Kidney glomerular epithelial cell (primary cell): ENCODE results near the gene LMO2.
"Not testable (repeated sequence)": the region's sequence is repeated elsewhere in the genome, so short reads cannot be mapped to it uniquely, and the experiment has no call there.

ENCODE experiments used
- DNase-seq: peaks from one replicate; lab custom pipeline; 2025; lab: John Stamatoyannopoulos, UW

LMO2 gene

DNA sequence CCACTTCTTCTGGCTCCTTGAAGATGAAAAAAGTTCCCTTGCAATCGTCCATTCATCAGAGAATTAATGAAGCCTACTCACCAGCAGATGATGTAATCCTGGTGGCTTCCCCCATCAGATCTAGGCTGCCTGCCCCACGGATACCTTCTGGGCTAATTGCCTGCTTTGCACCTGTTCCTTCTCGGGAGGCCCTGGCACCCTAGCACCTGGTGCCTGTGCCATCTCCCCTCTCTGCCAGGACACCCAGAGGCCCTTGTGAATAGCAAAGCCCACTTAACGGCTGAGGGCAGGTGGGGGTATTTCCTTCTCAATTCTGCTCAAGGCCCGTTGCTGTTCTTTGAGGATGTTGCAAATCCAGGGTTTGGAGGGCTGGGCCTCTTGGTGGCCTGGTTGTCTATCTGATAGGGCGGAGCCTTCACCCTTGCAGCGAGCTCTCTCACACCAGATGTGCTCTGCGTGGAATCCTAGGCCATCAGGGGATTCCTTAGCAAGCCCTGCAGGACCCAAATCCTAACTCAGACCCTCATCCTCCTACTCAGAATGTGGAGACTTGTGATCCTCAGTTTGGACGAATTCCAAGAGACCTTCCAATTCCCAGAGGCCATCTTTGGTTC, at the start of gene LMO2:
Gene LMO2 (minus strand): TSS at position 363 of the 614 bp plus-strand sequence. CDS start 22,360 bp downstream, outside the sequence.
- DNase-seq: no peak

DNA sequence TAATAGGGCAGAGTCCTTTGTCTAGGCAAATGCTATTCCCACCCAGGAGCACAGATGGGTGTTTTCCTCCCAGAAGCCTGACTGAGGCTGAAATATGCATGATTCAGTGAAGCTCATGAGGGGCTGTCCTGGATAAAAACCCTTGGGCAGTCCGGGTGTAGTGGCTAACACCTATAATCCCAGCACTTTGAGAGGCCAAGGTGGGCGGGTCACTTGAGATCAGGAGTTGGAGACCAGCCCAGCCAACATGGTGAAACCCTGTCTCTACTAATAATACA, 48.6 kb upstream of the LMO2 start:
- DNase-seq: no peak

DNA sequence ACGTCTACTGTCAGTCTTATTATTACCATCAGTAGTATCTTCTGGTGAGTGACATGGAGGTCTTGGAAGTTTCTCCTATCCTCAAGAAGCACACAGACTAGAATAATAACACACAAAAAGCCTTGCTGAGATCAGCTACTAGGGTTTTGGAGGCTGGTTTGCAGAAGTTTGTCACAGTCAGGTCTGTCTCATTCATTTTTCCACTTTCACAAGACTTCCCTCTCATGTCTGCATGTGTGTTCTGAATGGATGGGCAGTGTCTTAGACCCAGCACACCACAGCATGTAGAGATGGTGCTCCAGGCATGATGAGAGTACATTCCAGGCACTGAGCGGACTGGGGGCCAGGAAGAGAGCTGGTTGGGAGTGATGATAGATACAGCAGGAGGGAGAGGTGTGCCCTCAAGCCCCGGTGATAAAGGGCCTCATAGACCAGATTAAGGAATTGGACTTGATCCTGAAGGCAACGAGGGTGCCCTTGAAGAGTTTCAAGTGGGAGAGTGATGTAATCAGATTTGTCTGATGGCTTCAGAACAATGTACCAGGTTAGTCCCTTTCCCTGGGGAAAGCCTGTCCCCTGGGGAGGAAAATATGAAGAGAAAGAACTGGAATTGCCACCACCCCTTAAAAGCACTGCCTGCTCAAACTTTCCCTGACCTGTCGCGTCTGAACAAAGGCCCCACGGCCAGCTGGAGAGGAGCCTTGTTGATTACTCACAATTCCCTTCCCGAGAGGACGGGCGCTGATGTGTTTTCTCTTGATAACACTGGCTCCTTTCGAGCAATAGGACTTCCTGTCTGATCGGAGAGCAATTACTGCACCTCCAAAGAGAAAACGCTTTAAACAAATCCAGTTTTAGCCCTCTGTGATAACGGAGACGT, 45.1 kb upstream of the LMO2 start:
- no peak for DNase-seq

DNA sequence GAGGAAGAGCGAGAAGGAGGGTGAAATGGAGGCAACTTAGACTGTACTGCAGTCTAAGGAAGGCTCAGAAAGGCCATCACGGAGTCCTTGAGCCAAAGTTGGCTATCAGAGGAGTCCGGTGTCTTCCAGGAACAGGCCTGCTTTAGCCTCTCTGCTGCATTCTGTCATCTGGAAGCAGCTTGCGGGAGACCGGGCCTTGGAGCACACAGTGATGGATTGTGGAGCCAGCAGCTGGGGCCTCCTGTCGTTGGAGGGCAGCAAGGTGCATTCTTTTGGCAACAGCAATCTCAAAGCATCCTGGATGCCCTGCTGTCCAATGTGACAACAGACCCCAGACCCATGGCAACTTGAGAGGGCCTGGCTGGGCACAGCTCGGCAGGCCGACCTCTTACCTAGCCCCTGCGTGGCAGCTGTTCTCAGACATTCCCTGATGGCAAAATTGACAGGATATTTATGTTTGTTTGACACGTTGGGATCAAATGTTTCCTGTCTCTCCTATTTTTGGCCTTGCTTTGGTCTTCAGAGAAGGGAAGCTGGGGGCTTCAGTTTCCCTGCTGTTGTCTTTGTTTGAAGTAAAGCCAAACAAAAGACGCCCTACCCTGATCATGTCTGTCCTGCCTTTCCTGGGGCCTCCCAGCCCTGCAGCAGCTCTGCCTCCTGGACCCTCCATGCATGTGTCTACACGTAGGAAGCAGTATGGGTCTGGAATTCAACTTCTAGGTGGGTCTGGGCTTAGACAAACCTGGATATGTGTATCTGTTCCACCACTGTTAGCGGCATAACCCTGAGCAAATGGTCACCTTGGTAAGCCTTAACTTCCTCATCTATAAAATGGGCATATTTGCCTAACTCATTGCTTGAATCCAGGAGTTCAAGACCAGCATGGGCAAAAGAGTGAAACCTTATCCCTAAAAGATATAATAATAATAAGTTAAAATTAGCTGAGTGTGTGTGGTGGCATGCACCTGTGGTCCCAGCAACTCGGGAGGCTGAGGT, 43.9 kb upstream of the LMO2 start:
- no peak for DNase-seq

DNA sequence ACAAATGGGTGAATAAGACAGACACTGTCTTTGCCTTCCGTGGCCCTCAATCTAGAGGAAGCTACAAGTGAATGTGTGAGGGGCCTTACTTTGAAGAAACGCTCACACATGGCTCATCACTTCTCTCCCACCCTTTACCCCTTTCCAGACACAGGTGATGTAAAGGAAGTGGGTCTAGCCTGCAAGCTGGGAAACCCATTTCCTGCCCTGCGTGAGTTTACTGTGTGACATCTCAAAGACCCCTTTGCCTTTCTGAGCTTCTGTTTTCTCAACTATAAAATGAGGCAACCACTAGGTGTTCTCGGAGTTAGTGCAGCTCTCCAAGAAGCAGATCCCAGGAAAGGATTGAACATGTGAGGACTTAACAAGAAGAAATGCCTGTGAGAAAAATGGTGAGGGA, 43.1 kb upstream of the LMO2 start:
- DNase-seq: no peak

DNA sequence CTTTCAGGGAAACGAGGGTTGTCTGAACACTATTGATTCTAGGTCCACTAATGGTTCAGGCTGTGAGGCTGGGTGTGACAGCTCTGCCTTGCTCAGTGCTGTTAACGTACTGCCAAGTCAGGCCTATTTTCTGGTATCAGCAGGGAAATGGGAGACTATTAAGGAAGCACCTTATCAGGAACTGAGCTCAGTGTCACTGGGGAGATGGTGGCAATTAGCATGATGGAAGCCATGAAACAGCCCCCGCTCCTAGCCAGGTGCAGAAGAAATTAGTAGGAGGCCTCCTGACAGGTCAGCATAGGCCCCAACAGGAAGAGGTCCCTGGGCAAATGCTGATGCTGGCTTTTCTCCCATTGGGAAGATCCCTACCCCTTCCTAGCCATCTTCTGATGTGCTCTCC, 42.6 kb upstream of the LMO2 start:
- no peak for DNase-seq

DNA sequence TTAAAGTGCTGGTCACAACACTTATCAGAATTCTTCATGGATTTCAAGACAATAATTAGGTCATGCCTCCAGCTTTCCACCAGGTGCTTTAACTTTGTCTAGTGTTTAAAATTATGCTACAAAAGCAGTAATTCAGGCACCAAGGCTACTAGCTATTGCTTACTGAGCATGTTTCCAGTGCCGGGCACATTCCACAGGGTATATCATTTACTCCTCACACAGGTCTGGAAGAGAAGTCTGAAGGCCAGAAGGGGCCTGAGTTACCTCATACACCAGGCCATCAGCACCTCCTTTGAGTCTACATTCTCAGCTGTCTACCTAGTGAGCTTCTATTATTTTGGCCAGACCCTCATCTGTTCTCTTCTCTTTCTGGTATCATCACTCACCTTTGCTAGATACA, 41.7 kb upstream of the LMO2 start:
- no peak for DNase-seq

DNA sequence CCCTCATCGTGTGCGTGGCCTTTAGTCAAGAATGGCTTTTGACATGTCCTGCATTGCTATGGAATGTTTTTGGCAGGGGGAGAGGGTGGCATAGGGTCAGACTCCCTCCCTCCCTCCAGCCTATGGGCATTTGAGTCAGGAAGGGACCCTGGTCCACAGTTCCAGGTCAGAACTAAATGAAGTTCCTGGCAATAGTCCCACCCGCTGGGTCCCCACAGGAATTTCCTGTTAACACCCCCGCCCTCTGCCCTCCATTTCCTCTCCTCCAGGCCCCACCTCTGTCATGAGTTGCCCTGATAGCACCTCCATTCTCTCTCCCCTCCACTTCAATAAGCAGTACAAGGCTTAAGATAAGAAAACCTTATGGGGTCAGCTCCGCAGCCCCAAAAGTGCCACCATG, 40.8 kb upstream of the LMO2 start:
- DNase-seq: no peak

DNA sequence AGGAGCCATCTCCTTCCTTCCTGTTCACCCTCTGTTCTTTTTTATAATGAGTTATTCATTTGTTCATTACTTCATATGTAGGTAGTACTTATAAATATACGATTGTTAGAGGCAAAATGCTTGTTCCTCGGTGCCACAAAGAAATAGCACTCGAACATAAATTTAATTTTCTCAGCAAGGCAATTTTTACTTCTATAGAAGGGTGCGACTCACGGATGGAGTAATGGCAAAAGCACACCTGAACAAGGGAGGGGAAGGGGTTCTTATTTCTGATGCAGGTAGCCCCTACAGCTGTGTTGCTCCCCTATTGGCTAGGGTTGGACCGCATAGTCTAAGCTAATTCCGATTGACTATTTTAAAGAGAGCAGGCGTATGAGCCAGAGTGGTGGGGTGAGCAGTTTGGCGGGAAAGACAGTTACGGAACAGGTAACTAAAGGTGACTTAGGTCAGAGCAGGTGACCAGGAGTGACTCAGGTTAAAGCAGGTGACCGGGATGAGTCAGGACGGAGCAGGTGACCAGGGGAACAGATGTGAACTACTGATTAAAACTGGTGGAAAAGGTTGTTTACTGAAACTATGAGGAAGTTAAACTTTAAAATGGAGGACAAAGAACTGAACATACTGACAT, 40.0 kb upstream of the LMO2 start:
- DNase-seq: not testable (repeated sequence)

DNA sequence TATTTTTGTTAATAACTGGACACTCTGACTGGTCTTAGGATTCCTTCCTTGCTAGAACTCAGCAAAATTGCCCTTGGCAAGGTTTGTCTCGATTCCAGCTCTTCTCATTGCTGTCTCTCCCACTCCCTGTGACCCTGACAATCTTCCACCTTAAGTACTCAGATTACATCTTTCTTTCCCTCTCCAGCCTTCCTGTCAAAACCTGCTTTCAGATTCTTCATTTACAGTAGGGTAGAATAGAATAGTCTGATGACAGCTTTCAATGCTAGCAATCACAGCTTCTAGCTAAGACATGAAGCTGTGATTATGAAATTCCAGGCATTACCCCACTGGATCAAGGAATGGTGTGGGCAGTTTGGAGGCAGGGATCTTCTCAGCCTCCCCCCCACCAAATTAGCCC, 39.2 kb upstream of the LMO2 start:
- DNase-seq: no peak

DNA sequence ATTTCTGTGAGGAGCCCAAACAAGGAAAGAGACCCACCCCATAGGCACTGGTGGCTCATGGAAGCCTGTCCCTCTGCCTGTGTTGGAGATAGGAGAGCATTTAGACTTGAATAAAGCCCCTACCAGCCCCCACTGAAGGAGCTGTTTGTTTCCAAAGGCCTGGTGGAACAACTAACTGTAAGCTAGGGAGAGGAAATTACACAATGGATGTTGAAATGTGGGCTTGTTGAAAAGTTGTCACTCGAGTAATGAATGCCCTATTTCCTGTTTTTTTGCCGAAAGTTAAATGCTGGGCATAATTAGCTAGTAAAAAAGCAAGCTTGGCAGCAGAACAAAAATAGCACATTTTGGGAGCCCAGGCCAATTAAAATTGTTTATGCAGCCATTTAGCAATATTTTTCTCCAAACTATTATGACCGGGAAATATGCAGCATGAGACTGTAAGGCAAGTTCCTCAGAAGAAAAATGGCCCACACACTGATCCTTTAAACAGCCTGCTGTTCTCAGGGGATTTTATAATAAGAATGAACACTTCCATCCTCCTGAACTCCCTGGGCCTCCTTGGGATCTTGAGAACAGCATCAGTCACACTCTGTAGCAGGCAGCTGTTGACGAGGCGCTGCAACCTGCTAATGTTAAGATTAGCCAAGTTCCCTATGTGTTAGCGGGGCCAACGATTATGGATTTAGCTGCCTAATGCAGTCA, 38.6 kb upstream of the LMO2 start:
- no peak for DNase-seq

DNA sequence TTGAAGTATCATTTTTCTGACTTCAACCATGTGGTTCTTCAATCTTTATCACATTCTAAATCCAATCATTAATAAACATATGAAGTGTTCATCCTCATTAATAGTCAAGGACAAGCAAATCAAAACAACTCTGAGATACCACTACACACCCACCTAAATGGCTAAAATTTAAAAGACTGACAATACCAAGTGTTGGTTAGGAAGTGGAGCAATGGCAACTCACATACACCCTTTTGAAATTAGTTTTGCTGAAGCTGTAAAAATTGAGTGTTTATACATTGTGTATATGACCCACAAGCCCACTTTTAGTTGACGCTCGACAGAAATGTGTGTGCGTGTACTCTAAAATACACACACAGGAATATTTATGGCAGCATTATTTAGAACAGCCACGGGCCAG, 36.7 kb upstream of the LMO2 start:
- no peak for DNase-seq

DNA sequence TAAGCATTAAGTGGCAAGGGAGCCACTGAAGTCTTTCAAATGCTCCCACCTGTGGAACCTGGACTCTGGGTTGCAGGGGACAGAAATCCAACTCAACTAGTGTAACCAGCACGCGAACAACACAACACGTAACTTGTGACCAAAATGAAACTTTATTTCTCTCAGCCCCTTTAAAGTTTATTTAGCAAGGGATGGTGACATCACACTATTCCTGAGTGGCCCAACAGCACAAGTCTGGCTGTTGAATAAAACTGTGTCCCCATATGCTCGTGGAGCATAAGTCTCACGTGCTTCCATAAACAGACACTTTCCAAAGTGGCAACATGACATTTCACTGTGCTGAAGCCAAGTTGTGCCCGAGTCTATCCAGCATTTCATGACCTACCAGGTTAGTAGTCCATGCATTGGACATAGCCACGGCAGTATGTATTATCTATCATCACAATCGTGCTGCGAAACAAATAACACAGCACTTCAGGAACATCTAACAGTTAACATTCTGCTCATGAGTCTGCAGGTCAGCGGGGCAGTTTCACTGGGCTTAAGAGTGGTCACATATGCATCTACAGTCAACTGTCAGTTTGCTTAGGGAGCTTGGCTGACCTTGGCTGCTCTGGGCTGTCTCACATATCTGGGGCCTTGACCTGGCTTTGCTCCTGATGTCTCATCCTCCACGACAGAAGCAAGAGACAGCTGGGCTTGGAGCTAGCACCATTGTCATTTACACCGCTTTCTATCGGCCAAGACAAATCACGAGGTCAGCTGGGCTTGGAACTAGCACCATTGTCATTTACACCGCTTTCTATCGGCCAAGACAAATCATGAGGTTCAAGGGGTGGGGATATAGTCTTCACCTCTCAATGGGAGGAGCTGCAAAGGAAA, 35.0 kb upstream of the LMO2 start:
- no peak for DNase-seq

DNA sequence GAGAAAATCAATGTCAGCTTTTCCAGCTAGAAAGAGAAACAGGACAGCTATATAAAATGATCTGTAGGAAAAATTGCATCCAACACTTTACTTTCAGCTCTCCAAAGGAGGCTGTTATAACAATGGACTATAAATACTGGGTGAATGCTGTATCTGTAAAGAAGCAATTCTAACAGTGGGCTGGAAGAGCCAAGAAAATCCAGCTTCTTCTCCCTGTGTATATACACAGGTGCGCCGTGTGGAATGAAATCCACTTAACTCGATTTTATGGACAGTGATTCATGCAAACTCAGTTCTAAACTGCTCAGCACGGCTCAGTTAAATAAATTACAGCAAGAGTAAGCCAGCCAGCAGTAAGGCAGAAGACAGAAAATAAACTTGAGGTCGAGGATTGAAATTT, 32.5 kb upstream of the LMO2 start:
- no peak for DNase-seq

DNA sequence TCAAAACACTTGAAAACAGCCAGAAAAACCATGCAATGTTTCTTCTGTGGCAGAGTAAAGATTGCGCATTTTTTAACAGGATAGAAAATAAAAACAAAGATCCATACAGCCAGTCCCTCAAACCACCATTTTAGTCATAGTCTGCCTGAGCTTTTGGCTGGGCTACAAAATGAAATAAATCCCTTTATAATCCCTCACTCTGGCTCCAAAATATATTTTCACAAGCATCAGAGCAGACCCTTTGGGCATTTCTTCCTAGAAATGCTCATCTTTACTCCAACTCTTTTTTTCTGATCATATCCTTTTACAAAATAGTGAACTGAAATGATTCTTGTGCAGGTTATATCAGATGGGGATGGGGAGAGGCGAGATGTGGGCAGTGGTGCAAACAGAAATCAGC, 31.8 kb upstream of the LMO2 start:
- no peak for DNase-seq

DNA sequence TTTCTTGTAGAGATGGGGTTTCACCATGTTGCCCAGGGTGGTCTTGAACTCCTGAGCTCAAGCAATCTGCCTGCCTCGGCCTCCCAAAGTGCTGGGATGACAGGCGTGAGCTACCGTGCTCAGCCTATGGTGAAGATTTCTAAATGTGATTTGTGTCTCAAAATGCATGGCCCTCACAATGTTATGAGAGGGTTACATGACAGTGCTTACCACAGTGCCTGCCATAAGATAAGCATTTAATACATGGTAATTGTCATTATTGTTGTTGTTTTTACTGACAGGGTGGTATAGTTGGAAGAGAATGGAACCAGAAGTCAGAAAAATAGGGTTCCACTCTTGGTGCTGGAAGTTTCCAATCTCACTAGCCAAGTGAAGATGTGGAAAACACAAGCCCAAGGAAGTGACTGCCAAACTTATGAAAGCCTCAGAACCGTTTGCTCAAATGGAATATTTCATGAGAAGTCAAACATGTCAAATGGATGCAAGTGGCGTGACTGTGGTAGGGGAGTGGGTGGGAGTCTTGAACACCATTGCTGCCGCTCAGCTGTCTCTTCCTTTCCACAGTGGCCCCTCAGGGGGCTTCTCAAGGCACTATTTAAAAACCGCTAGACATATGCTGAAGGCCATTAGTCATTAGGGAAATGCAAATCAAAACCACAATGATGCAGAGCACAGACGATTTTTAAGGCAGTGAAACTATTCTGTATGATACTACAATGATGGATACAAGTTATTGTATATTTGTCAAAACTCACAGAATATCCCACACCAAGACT, 29.1 kb upstream of the LMO2 start:
- no peak for DNase-seq

DNA sequence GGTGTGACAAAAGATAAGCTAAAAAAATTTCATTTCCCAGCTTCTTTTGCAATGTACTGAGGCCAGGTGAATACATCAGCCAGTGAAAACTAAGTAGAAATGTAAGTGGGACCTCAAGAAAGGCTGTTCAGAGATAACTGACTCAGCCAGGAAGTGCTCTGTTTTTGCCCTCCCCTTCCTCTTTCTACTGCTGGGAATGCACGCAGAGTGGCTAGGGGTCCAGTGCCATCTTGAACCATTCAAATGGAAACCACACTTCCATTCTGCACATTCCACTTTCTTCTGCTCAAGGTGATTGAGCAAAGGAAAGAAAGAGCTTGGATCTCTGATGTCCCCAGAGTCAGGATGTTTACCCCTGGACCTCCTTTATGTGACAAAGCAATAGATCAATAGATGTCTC, 27.8 kb upstream of the LMO2 start:
- no peak for DNase-seq

DNA sequence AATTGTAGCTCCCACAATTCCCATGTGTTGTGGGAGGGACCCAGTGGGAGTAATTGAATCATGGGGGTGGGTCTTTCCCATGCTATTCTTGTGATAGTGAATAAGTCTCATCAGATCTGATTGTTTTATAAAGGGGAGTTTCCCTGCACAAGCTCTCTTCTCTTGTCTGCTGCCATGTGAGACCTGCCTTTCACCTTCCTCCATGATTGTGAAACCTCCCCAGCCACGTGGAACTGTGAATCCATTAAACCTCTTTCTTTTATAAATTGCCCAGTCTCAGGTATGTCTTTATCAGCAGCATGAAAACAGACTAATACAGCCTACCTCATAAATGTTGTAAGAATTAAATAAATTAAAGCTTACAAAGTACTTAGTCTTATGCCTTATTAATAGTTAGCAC, 25.5 kb upstream of the LMO2 start:
- DNase-seq: not testable (repeated sequence)

DNA sequence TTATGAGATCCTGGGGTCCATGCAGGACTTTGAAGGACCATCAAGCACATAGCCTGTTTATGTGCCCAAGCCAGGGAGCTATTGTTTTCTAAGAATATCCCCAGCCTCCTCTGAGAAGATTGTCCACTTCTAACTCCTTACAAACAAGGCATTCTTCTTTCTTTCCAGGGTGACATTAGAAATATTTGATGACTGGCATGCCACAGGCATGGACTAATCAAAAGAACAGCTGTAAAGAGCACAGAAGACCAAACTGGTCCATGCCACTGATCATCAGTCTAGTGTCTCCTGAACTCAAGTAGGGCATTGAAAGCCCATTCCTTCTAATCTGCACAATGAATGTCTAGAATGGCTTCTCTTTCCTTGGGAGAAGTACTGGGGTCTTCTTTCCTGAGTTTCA, 24.9 kb upstream of the LMO2 start:
- no peak for DNase-seq

DNA sequence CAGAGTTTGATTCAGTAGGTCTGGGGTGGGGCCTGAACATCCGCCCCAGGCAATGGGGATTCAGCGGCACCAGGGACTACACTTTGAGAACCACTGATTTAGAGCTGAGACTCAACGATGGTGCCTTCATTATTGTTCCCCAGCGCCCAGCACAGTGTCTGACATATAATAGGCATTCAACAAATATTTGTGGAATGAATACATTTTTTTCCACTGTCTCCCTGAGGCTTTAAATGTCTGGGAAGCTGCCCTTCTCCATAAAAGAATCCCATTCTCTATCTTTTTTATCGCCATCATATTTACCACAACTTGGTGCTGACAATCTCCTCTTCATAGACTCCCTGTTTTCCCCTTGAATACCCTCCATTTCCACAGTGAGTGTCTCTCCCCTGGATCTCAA, 23.6 kb upstream of the LMO2 start:
- DNase-seq: no peak
